ENCODE results near the gene GRIA4.

Gene GRIA4

GRCh38 chr11:105789579-105790420 lies 179.9 kb downstream of the GRIA4 start:
- no peak for DNase-seq (ENCODE audit: low read depth in 3 of 3)

GRCh38 chr11:105790840-105791239 lies 181.0 kb downstream of the GRIA4 start:
- DNase-seq (ENCODE audit: low read depth in 3 of 3), result no peak

- no peak for DNase-seq (ENCODE audit: low read depth in 3 of 3)
Observed at GRCh38 chr11:105793092-105793491, 183.2 kb downstream of the GRIA4 start.

- no peak for DNase-seq (ENCODE audit: low read depth in 3 of 3)
Observed at GRCh38 chr11:105799263-105799662, 189.4 kb downstream of the GRIA4 start.

GRCh38 chr11:105799728-105800462 lies 190.0 kb downstream of the GRIA4 start:
- DNase-seq (ENCODE audit: low read depth in 3 of 3), result no peak

GRCh38 chr11:105802390-105802789 lies 192.5 kb downstream of the GRIA4 start:
- no peak for DNase-seq (ENCODE audit: low read depth in 3 of 3)

- no peak for DNase-seq (ENCODE audit: low read depth in 3 of 3)
Observed at GRCh38 chr11:105811242-105811641, 201.4 kb downstream of the GRIA4 start.

GRCh38 chr11:105821372-105821771 lies 211.5 kb downstream of the GRIA4 start:
- no peak for DNase-seq (ENCODE audit: low read depth in 3 of 3)

GRCh38 chr11:105821781-105822180 lies 211.9 kb downstream of the GRIA4 start:
- no peak for DNase-seq (ENCODE audit: low read depth in 3 of 3)

- DNase-seq (ENCODE audit: low read depth in 3 of 3), result no peak
Observed at GRCh38 chr11:105823495-105824033, 213.7 kb downstream of the GRIA4 start.

GRCh38 chr11:105824457-105825013 lies 214.7 kb downstream of the GRIA4 start:
- DNase-seq (ENCODE audit: low read depth in 3 of 3), result no peak

- DNase-seq (ENCODE audit: low read depth in 3 of 3), result no peak
Observed at GRCh38 chr11:105825141-105825540, 215.3 kb downstream of the GRIA4 start.

- DNase-seq (ENCODE audit: low read depth in 3 of 3), result no peak
Observed at GRCh38 chr11:105827906-105828305, 218.0 kb downstream of the GRIA4 start.

GRCh38 chr11:105829084-105829483 lies 219.2 kb downstream of the GRIA4 start:
- no peak for DNase-seq (ENCODE audit: low read depth in 3 of 3)

GRCh38 chr11:105834461-105834860 lies 224.6 kb downstream of the GRIA4 start:
- DNase-seq (ENCODE audit: low read depth in 3 of 3), result no peak

- no peak for DNase-seq (ENCODE audit: low read depth in 3 of 3)
Observed at GRCh38 chr11:105838668-105839384, 229.0 kb downstream of the GRIA4 start.

- no peak for DNase-seq (ENCODE audit: low read depth in 3 of 3)
Observed at GRCh38 chr11:105840391-105840790, 230.5 kb downstream of the GRIA4 start.

GRCh38 chr11:105852403-105852802 lies 242.5 kb downstream of the GRIA4 start:
- no peak for DNase-seq (ENCODE audit: low read depth in 3 of 3)

GRCh38 chr11:105854269-105854668 lies 244.4 kb downstream of the GRIA4 start:
- DNase-seq (ENCODE audit: low read depth in 3 of 3), result no peak

- no peak for DNase-seq (ENCODE audit: low read depth in 3 of 3)
Observed at GRCh38 chr11:105856954-105857353, 247.1 kb downstream of the GRIA4 start.

GRCh38 chr11:105857728-105858127 lies 247.9 kb downstream of the GRIA4 start:
- no peak for DNase-seq (ENCODE audit: low read depth in 3 of 3)

- DNase-seq (ENCODE audit: low read depth in 3 of 3), result no peak
Observed at GRCh38 chr11:105858841-105859240, 249.0 kb downstream of the GRIA4 start.
